ENCODE data around the gene MED15. TPM values are rescaled to one million over a fixed set of nuclear protein-coding genes. Genes with fewer than 3 reads are reported as not detected.

Gene MED15
- total and polyA plus RNA-seq, 2 of the 4 experiments (the other 2 are of a cell fraction), result 19.0 to 68.8 TPM

DNA sequence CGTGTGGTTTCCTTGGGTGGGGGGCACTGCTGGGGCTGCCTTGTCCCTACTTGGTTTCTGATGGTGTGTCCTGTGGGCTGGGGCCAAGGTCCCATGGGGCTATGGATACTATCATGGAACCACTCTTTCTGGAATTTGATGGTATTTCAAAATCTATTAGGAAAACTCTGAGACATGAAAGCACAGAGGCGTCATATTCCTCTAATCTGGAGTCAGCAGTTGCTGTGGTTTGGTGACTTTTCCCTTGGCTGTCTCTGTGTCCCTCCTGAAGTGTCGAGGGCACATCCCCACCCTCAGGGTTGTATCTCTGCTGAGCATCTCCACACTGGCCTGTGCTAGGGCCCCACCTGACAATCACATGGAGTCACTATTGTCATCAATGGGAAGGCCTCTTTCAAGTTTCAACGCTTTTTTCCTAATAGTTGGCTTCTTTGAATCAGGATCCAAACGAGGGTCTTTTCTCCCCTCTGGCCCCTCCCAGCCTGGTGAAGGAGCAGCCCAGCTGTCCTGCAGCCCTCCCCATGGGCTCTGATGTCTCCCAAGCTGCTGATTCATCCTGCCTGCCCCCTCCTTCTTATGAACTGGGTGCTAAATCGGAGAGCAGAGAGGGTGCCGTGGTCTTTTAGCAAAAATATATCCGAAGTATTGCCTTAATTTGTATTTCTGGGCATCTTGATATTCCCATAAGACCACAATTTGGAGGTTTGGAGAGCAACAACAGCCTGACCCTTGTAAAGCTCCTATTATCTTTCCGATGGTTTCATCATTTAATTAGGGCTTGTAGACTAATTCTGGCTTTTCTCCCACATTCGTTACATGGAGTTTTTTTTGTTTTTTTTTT, 38.5 kb downstream of the MED15 start:
- no peak overlapping the region for H2BK120ac ChIP-seq (ENCODE audit: low read depth, low read length)
- intact Hi-C loops (cut with micrococcal nuclease) (no loop called here), in situ Hi-C loops (cut with MboI; ENCODE audit: low sequenced_read_pairs) (no loop called here), dilution Hi-C loops (cut with HindIII; ENCODE audit: low sequenced_read_pairs, unreplicated experiment) (no loop called here)
- 0 out of 2 replicates have a peak overlapping the region, but pooled peaks have one; percentile 10 for H3K4ac ChIP-seq (ENCODE audit: low read depth, low read length)
- H2AFZ ChIP-seq (replicated peaks; ENCODE audit: low read length, poor library complexity), result no peak overlapping the region
- no peak overlapping the region for H3K4me2 ChIP-seq (ENCODE audit: low read depth, low read length)
- peaks cover 14% of the 10 kb centered on the region for H3K36me3 ChIP-seq (ENCODE audit: control insufficient read depth, insufficient read depth, low read length)
- 67% methylated on average over 3 of the region's 10 CpGs; no CpG with 5 or more reads in 1 of the 2 experiments for WGBS, 2 experiments (ENCODE audit: extremely low coverage in 2 of 2, insufficient read length in 1 of 2)
- no peak overlapping the region for H2BK20ac ChIP-seq (ENCODE audit: low read depth, low read length)
- H3K56ac ChIP-seq (ENCODE audit: extremely low read depth, insufficient read depth, low read length), result no peak overlapping the region
- H3K9ac ChIP-seq (ENCODE audit: low read depth, low read length), result no peak overlapping the region
- H3K27me3 ChIP-seq (ENCODE audit: control insufficient read depth, insufficient read depth, low read length), result no peaks in the 10 kb centered on the region
- no peak overlapping the region for H3K4me3 ChIP-seq (ENCODE audit: insufficient read depth, low read depth, low read length)
- ATAC-seq (ENCODE audit: low read depth), result no peak
- H3K79me1 ChIP-seq (ENCODE audit: low read depth in 1 of 2, low read length in 2 of 2), result peaks cover 16 to 65% of the 10 kb centered on the region in 2 experiments; a peak in 3 of 4 replicates
- no peak overlapping the region for H2BK15ac ChIP-seq (ENCODE audit: low read depth, low read length)
- H4K5ac ChIP-seq (ENCODE audit: low read depth, low read length), result 0 out of 2 replicates have a peak overlapping the region, but pooled peaks have one; percentile 18
- peaks cover 62% of the 10 kb centered on the region for H4K20me1 ChIP-seq (ENCODE audit: insufficient read depth, low read length)
- no peak overlapping the region for H4K8ac ChIP-seq (ENCODE audit: low read depth in 2 of 2, low read length in 2 of 2)
- H2AK5ac ChIP-seq (ENCODE audit: low read depth, low read length), result no peak overlapping the region
- H3K9me3 ChIP-seq (ENCODE audit: control insufficient read depth, insufficient read depth, low read length), result no peaks in the 10 kb centered on the region
- no peak overlapping the region for H2AK9ac ChIP-seq (replicated peaks; ENCODE audit: low read depth, low read length, poor library complexity)
- no peak overlapping the region for H4K91ac ChIP-seq (ENCODE audit: insufficient read depth, low read depth, low read length)
- peak overlapping the region; percentile 25; the same call in 1 of the 2 replicates for H3K14ac ChIP-seq (replicated peaks; ENCODE audit: low read depth, low read length)
- ChIA-PET CTCF (interaction anchor here (1.4 kb wide), 1 partner anchor 18 kb away, joined by 6 read pairs; no protein-coding TSS in a partner anchor), POLR2A (ENCODE audit: unreplicated experiment) (no interaction called here)
- H2BK5ac ChIP-seq (ENCODE audit: low read depth, low read length, poor library complexity, severe bottlenecking), result peak overlapping the region; percentile 10
- H3K18ac ChIP-seq (ENCODE audit: low read depth, low read length), result no peak overlapping the region
- H3K23ac ChIP-seq (ENCODE audit: low read depth, low read length), result 0 out of 2 replicates have a peak overlapping the region, but pooled peaks have one; percentile 20
- peaks cover 27% of the 10 kb centered on the region for H3K4me1 ChIP-seq (ENCODE audit: control insufficient read depth, insufficient read depth, low read length)
- BruUV-seq (replicated peaks), result no TSS peak
- H3K27ac ChIP-seq (ENCODE audit: insufficient read depth, low read length), result no peak overlapping the region
- peaks cover 33% of the 10 kb centered on the region for H3K9me1 ChIP-seq (ENCODE audit: insufficient read depth, low read length)
- no peak for DNase-seq
- TF ChIP-seq RCOR1 (IDR thresholded peaks at IDR 0.05; ENCODE audit: insufficient replicate concordance, low read length) (no peak), RFX5 (IDR thresholded peaks at IDR 0.05; ENCODE audit: low read depth, low read length) (no peak), FOS (IDR thresholded peaks at IDR 0.05; ENCODE audit: low read depth, low read length) (no peak), BHLHE40 (IDR thresholded peaks at IDR 0.05; ENCODE audit: low read depth, low read length) (no peak), SMC3 (IDR thresholded peaks at IDR 0.05; ENCODE audit: low read depth, low read length) (no peak), RAD21 (IDR thresholded peaks at IDR 0.05; ENCODE audit: low read length) (no peak), MXI1 (IDR thresholded peaks at IDR 0.05; ENCODE audit: borderline replicate concordance, low read depth, low read length) (no peak), MAZ (IDR thresholded peaks at IDR 0.05; ENCODE audit: borderline replicate concordance, low read depth, low read length) (no peak), MAFK (IDR thresholded peaks at IDR 0.05; ENCODE audit: low read depth, low read length) (no peak), CHD1 (IDR thresholded peaks at IDR 0.05; ENCODE audit: low read depth, low read length) (no peak), POLR2A (IDR thresholded peaks at IDR 0.05; ENCODE audit: low read depth, low read length) (no peak)
- TF ChIP-seq, protein P1, sequence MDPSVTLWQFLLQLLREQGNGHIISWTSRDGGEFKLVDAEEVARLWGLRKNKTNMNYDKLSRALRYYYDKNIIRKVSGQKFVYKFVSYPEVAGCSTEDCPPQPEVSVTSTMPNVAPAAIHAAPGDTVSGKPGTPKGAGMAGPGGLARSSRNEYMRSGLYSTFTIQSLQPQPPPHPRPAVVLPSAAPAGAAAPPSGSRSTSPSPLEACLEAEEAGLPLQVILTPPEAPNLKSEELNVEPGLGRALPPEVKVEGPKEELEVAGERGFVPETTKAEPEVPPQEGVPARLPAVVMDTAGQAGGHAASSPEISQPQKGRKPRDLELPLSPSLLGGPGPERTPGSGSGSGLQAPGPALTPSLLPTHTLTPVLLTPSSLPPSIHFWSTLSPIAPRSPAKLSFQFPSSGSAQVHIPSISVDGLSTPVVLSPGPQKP (IDR thresholded peaks at IDR 0.05; ENCODE audit: borderline replicate concordance, low read depth, low read length), result no peak
- TF ChIP-seq, protein P2, sequence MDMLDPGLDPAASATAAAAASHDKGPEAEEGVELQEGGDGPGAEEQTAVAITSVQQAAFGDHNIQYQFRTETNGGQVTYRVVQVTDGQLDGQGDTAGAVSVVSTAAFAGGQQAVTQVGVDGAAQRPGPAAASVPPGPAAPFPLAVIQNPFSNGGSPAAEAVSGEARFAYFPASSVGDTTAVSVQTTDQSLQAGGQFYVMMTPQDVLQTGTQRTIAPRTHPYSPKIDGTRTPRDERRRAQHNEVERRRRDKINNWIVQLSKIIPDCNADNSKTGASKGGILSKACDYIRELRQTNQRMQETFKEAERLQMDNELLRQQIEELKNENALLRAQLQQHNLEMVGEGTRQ (IDR thresholded peaks at IDR 0.05; ENCODE audit: low read depth, low read length), result no peak
- TF ChIP-seq, protein P3, sequence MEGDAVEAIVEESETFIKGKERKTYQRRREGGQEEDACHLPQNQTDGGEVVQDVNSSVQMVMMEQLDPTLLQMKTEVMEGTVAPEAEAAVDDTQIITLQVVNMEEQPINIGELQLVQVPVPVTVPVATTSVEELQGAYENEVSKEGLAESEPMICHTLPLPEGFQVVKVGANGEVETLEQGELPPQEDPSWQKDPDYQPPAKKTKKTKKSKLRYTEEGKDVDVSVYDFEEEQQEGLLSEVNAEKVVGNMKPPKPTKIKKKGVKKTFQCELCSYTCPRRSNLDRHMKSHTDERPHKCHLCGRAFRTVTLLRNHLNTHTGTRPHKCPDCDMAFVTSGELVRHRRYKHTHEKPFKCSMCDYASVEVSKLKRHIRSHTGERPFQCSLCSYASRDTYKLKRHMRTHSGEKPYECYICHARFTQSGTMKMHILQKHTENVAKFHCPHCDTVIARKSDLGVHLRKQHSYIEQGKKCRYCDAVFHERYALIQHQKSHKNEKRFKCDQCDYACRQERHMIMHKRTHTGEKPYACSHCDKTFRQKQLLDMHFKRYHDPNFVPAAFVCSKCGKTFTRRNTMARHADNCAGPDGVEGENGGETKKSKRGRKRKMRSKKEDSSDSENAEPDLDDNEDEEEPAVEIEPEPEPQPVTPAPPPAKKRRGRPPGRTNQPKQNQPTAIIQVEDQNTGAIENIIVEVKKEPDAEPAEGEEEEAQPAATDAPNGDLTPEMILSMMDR (conservative IDR thresholded peaks at IDR 0.05; ENCODE audit: low read depth, low read length), result no peak

All from IMR-90 (cell line).